GM20000 (cell line): Measurements from ENCODE around the gene CTDSPL.

Experiments
- DNase-seq: peaks from one replicate; pipeline ENCODE4 v3.0.0; 2012; ENCODE audit warnings: low spot score
- CTCF ChIP-seq: IDR thresholded peaks from 2 replicates; pipeline ENCODE4 v1.5.1; 2012; ENCODE audit warnings: mild to moderate bottlenecking, control low read depth; ENCODE audit errors: extremely low read depth, missing control alignments

Gene CTDSPL

GRCh38 chr3:37907371-37907770 lies 45.7 kb downstream of the CTDSPL start:
- TF ChIP-seq CTCF = no peak
- DNase-seq = no peak

- DNase-seq = peak; percentile 56
- no peak for TF ChIP-seq CTCF
These were observed 46.2 kb downstream of the CTDSPL start for GRCh38 chr3:37907906-37908305.

- DNase-seq = no peak
These were observed 47.6 kb downstream of the CTDSPL start for GRCh38 chr3:37909067-37909911.

GRCh38 chr3:37910671-37911400 lies 49.2 kb downstream of the CTDSPL start:
- no peak for TF ChIP-seq CTCF
- no peak for DNase-seq

More at GRCh38 chr3:37909067-37909911, 47.6 kb downstream of the CTDSPL start:
- TF ChIP-seq CTCF = no peak

GRCh38 chr3:37912052-37912733 lies 50.5 kb downstream of the CTDSPL start:
- TF ChIP-seq CTCF = no peak
- DNase-seq = no peak

- TF ChIP-seq CTCF = no peak
- no peak for DNase-seq
These were observed 51.8 kb downstream of the CTDSPL start for GRCh38 chr3:37913522-37913921.

GRCh38 chr3:37916685-37917084 lies 55.0 kb downstream of the CTDSPL start:
- no peak for TF ChIP-seq CTCF
- DNase-seq = no peak
